ENCODE measurements around the gene PODN.

Gene PODN

GRCh38 chr1:53093778-53094532 lies 31.9 kb downstream of the PODN start:
- ATAC-seq (ENCODE audit: insufficient read depth, low read depth): no peak
- H3K4me3 ChIP-seq (ENCODE audit: low read depth in 1 of 2, low read length in 2 of 2): no peak overlapping the region
- no peak overlapping the region for H2AFZ ChIP-seq (ENCODE audit: low read depth, low read length)
- no peaks in the 10 kb centered on the region for H3K36me3 ChIP-seq (ENCODE audit: insufficient read depth, low read length)
- no peaks in the 10 kb centered on the region; the same call in 1 of the 2 replicates for H4K20me1 ChIP-seq (ENCODE audit: insufficient read depth, low read length)
- no peak overlapping the region for H3K27ac ChIP-seq (ENCODE audit: low read length)
- TF ChIP-seq EZH2 (IDR thresholded peaks at IDR 0.05; ENCODE audit: borderline replicate concordance, low read depth, low read length, severe bottlenecking): no peak
- TF ChIP-seq CTCF (IDR thresholded peaks at IDR 0.05; ENCODE audit: borderline replicate concordance, extremely low read depth, low read length, poor library complexity, severe bottlenecking): no peak
- H3K9ac ChIP-seq (ENCODE audit: low read depth, low read length): no peak overlapping the region
- no peak overlapping the region for H3K4me2 ChIP-seq (ENCODE audit: insufficient read depth, low read length)
- H3K9me3 ChIP-seq (ENCODE audit: insufficient read depth, low read length, severe bottlenecking): peaks cover 31% of the 10 kb centered on the region
- H3K27me3 ChIP-seq (ENCODE audit: insufficient read depth, low read length, poor library complexity): no peaks in the 10 kb centered on the region
- no peaks in the 10 kb centered on the region for H3K4me1 ChIP-seq (ENCODE audit: insufficient read depth, low read length)
- DNase-seq: no peak
- no peaks in the 10 kb centered on the region for H3K79me2 ChIP-seq (ENCODE audit: insufficient read depth, low read length)

DNA sequence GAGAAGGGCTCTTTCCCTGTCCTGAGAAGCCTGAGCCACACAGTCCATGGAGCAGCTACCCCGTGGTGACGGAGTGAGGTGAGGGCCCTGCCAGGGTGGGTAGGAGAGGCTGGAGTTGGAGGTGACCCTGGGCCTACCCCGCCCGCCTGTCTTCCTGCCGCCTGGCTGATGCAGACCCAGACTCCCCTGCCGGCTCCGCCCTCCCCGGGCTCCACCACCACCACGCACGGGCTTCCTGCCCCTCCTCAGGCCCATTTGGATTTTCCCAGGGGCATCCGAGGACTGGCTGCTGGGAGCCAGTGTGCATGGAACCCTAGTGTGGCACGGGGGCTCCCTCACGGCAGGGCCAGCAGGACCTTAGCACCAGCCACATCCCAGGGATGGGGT lies 32.5 kb downstream of the PODN start:
- Histone ChIP-seq H3K27me3 (ENCODE audit: insufficient read depth, low read length, poor library complexity) (no peaks in the 10 kb centered on the region), H3K4me2 (ENCODE audit: insufficient read depth, low read length) (no peak overlapping the region), H4K20me1 (ENCODE audit: insufficient read depth, low read length) (no peaks in the 10 kb centered on the region; the same call in 1 of the 2 replicates), H3K4me3 (ENCODE audit: low read depth in 1 of 2, low read length in 2 of 2) (no peak overlapping the region), H3K9ac (ENCODE audit: low read depth, low read length) (no peak overlapping the region), H3K27ac (ENCODE audit: low read length) (no peak overlapping the region), H3K79me2 (ENCODE audit: insufficient read depth, low read length) (no peaks in the 10 kb centered on the region), H3K4me1 (ENCODE audit: insufficient read depth, low read length) (no peaks in the 10 kb centered on the region), H3K36me3 (ENCODE audit: insufficient read depth, low read length) (no peaks in the 10 kb centered on the region), H2AFZ (ENCODE audit: low read depth, low read length) (no peak overlapping the region), H3K9me3 (ENCODE audit: insufficient read depth, low read length, severe bottlenecking) (peaks cover 37% of the 10 kb centered on the region)
- DNase-seq (no peak), ATAC-seq (ENCODE audit: insufficient read depth, low read depth) (no peak)
- TF ChIP-seq EZH2 (IDR thresholded peaks at IDR 0.05; ENCODE audit: borderline replicate concordance, low read depth, low read length, severe bottlenecking): no peak
- no peak for TF ChIP-seq CTCF (IDR thresholded peaks at IDR 0.05; ENCODE audit: borderline replicate concordance, extremely low read depth, low read length, poor library complexity, severe bottlenecking)

DNA sequence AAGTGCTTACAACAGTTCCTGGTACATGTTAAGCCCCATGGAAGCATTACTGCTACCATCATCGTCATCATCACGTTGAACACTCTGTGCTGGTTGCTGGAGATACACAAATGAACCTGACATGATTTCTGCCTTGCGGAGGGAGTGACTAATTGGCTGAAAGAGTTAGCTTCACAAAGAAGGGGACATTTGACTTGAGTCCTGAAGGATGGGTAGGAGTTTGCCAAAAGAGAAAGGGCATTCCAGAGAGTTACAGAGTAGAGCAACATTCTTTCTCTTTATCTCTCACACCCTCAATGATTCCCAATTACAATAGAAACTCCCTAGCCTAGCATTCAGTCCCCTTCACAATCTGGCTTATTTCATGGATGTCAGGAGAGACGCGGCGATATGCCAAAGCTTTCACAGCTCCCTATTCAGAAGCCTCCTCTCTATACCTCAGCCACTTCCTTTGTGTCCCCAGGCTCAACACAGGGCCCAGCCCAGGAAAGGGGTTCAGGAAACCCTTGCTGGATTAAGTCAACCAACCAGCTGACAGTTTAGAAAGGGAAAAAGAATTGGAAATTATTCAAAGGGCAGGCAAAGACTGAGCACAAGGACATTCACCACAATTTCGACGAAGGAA lies 42.4 kb downstream of the PODN start:
- H3K4me2 ChIP-seq (ENCODE audit: insufficient read depth, low read length): no peak overlapping the region
- H3K27ac ChIP-seq (ENCODE audit: low read length): no peak overlapping the region
- H2AFZ ChIP-seq (ENCODE audit: low read depth, low read length): no peak overlapping the region
- H4K20me1 ChIP-seq (ENCODE audit: insufficient read depth, low read length): no peaks in the 10 kb centered on the region
- no peaks in the 10 kb centered on the region for H3K79me2 ChIP-seq (ENCODE audit: insufficient read depth, low read length)
- no peak overlapping the region for H3K9ac ChIP-seq (ENCODE audit: low read depth, low read length)
- no peak for DNase-seq
- peaks cover 23% of the 10 kb centered on the region for H3K9me3 ChIP-seq (ENCODE audit: insufficient read depth, low read length, severe bottlenecking)
- TF ChIP-seq CTCF (IDR thresholded peaks at IDR 0.05; ENCODE audit: borderline replicate concordance, extremely low read depth, low read length, poor library complexity, severe bottlenecking): no peak
- no peak for TF ChIP-seq EZH2 (IDR thresholded peaks at IDR 0.05; ENCODE audit: borderline replicate concordance, low read depth, low read length, severe bottlenecking)
- no peaks in the 10 kb centered on the region for H3K36me3 ChIP-seq (ENCODE audit: insufficient read depth, low read length)
- H3K4me1 ChIP-seq (ENCODE audit: insufficient read depth, low read length): no peaks in the 10 kb centered on the region; the same call in 1 of the 2 replicates
- no peak for ATAC-seq (ENCODE audit: insufficient read depth, low read depth)
- H3K4me3 ChIP-seq (ENCODE audit: low read depth in 1 of 2, low read length in 2 of 2): no peak overlapping the region
- peaks cover 10% of the 10 kb centered on the region for H3K27me3 ChIP-seq (ENCODE audit: insufficient read depth, low read length, poor library complexity)
